CD14-positive monocyte (primary cell): Measurements from ENCODE around the gene CCNK. TPM values are rescaled to one million over a fixed set of nuclear protein-coding genes. Genes with fewer than 3 reads are reported as not detected.

ENCODE experiments used
- DNase-seq, 3 donors: peaks; one replicate each; pipeline ENCODE4 v3.0.0-alpha.2; 2011 to 2022
- H2AFZ ChIP-seq: 2 replicates; pipeline ENCODE4 v1.6.0; 2012; ENCODE audit warnings: mild to moderate bottlenecking, low read depth, low read length, inconsistent platforms; ENCODE audit not compliant: insufficient read depth, poor library complexity, severe bottlenecking
- H3K27ac ChIP-seq, 2 donors: 1 replicate in 1 of 2; 2 replicates in 1 of 2; pipeline ENCODE4 v1.5.1; 2012 to 2013; ENCODE audit warnings: low read length in 2 of 2, control low read depth in 1 of 2, inconsistent platforms in 1 of 2, low read depth in 1 of 2, mild to moderate bottlenecking in 1 of 2
- H3K27me3 ChIP-seq, 2 donors: one replicate each; pipeline versions ENCODE4 v1.6.0 to v1.6.1; 2011 to 2013; ENCODE audit warnings: low read length in 2 of 2; ENCODE audit not compliant: control insufficient read depth in 2 of 2, insufficient read depth in 2 of 2
- H3K36me3 ChIP-seq, 2 donors: replicated peaks in 1 of 2; 1 replicate in 1 of 2; 2 replicates in 1 of 2; pipeline versions ENCODE4 v1.5.1 to v1.6.1; 2012 to 2013; ENCODE audit warnings: low read length in 2 of 2, control low read depth in 1 of 2, inconsistent platforms in 1 of 2, mild to moderate bottlenecking in 1 of 2; ENCODE audit not compliant: insufficient read depth in 2 of 2, control insufficient read depth in 1 of 2
- H3K4me1 ChIP-seq, 2 donors: 1 replicate in 1 of 2; 2 replicates in 1 of 2; pipeline versions ENCODE4 v1.5.1 to v1.6.1; 2012 to 2013; ENCODE audit warnings: low read length in 2 of 2, control low read depth in 1 of 2, inconsistent platforms in 1 of 2, mild to moderate bottlenecking in 1 of 2, moderate library complexity in 1 of 2; ENCODE audit not compliant: insufficient read depth in 2 of 2, control insufficient read depth in 1 of 2
- H3K4me2 ChIP-seq: replicated peaks from 2 replicates; pipeline ENCODE3; 2012; ENCODE audit warnings: low read length, moderate library complexity, mild to moderate bottlenecking; ENCODE audit not compliant: poor library complexity, severe bottlenecking; ENCODE audit errors: extremely low read depth
- H3K4me3 ChIP-seq, 3 experiments: fragments of 200-600 bp in 1 of 3; sonication (generic) in 1 of 3; replicated peaks in 1 of 3; 1 replicate in 2 of 3; 2 replicates in 1 of 3; pipeline ENCODE4 v1.5.1; 2011 to 2013; ENCODE audit warnings: low read length in 3 of 3, mild to moderate bottlenecking in 3 of 3, control low read depth in 2 of 3, low read depth in 2 of 3, inconsistent platforms in 1 of 3, moderate library complexity in 1 of 3
- H3K79me2 ChIP-seq: 2 replicates; pipeline ENCODE4 v1.6.0; 2012; ENCODE audit warnings: mild to moderate bottlenecking, control low read depth, inconsistent platforms, low read length, moderate library complexity; ENCODE audit not compliant: insufficient read depth
- H3K9ac ChIP-seq: 2 replicates; pipeline ENCODE4 v1.6.0; 2017; ENCODE audit warnings: low read length, mild to moderate bottlenecking; ENCODE audit not compliant: insufficient read depth, poor library complexity, severe bottlenecking
- H3K9me3 ChIP-seq, 2 donors: replicated peaks in 1 of 2; 1 replicate in 1 of 2; 2 replicates in 1 of 2; pipeline versions ENCODE4 v1.5.1 to v1.6.1; 2012 to 2013; ENCODE audit warnings: low read length in 2 of 2, control low read depth in 1 of 2; ENCODE audit not compliant: control insufficient read depth in 1 of 2, insufficient read depth in 1 of 2
- H4K20me1 ChIP-seq: 2 replicates; pipeline ENCODE4 v1.6.0; 2012; ENCODE audit warnings: mild to moderate bottlenecking, low read length, control low read depth, moderate library complexity; ENCODE audit not compliant: insufficient read depth
- H3K27ac Mint-ChIP-seq, 7 donors: one replicate each; pipeline ENCODE4 v1.8.0; 2020; ENCODE audit warnings: mild to moderate bottlenecking in 7 of 7, mixed read lengths in 7 of 7, moderate library complexity in 6 of 7, inconsistent platforms in 2 of 7
- H3K27me3 Mint-ChIP-seq, 3 donors: one replicate each; pipeline ENCODE4 v1.8.0; 2021 to 2022; ENCODE audit warnings: low read depth in 3 of 3, mild to moderate bottlenecking in 3 of 3, mixed read lengths in 3 of 3, moderate library complexity in 3 of 3, inconsistent platforms in 1 of 3
- H3K36me3 Mint-ChIP-seq, 2 donors: one replicate each; pipeline ENCODE4 v1.8.0; 2020; ENCODE audit warnings: mixed read lengths in 2 of 2, inconsistent platforms in 1 of 2, mild to moderate bottlenecking in 1 of 2
- H3K4me1 Mint-ChIP-seq: one replicate; pipeline ENCODE4 v1.8.0; 2020; ENCODE audit warnings: mild to moderate bottlenecking, mixed read lengths
- H3K4me3 Mint-ChIP-seq, 2 donors: one replicate each; pipeline ENCODE4 v1.8.0; 2020; ENCODE audit warnings: mild to moderate bottlenecking in 2 of 2, mixed read lengths in 2 of 2, moderate library complexity in 1 of 2
- H3K9me3 Mint-ChIP-seq, 7 donors: one replicate each; pipeline ENCODE4 v1.8.0; 2020 to 2022; ENCODE audit warnings: mixed read lengths in 7 of 7, mild to moderate bottlenecking in 6 of 7, moderate library complexity in 6 of 7, inconsistent platforms in 2 of 7
- CTCF ChIP-seq: fragments of 200-600 bp; IDR thresholded peaks from one replicate; pipeline ENCODE4 v1.8.0; 2022; ENCODE audit warnings: antibody characterized with exemption, mild to moderate bottlenecking
- WGBS: methylation state at CpG from one replicate; pipeline ENCODE4 v1.1.5; 2013; ENCODE audit warnings: missing lambda C conversion rate; ENCODE audit not compliant: insufficient coverage; 5-methylcytosine and 5-hydroxymethylcytosine counted together
- intact Hi-C, 2 donors: fragments of 100-400 bp; cut with micrococcal nuclease; formaldehyde crosslinking; loops; one replicate each; pipeline versions ENCODE4 v1.15.0 to v1.15.1; 2023
- polyA plus RNA-seq, 3 donors: library from polyadenylated mRNA; depleted of rRNA in 1 of 3; unstranded in 2 of 3; stranded (reverse) in 1 of 3; fragments of 300-500 nt in 2 of 3; fragments of >200 nt in 1 of 3; fragmentation: Illumina TruSeq in 2 of 3; gene quantifications; 1 replicate in 2 of 3; 2 replicates in 1 of 3; pipeline ENCODE4 v1.2.3, GENCODE V29; 2012 to 2021

The CCNK gene
- polyA plus RNA-seq, 3 donors = 7.7 to 21.5 (median 14.7) TPM

- H3K79me2 ChIP-seq = peaks cover 66% of the 10 kb centered on the region
- no peaks in the 10 kb centered on the region for H3K27me3 ChIP-seq
- peaks cover 48 to 65% of the 10 kb centered on the region in 2 donors for H3K36me3 ChIP-seq
- no peak for DNase-seq
- no peak overlapping the region for H3K9ac ChIP-seq
- H3K4me1 Mint-ChIP-seq = peaks cover 10% of the 10 kb centered on the region
- no peak overlapping the region for H2AFZ ChIP-seq
- H3K4me2 ChIP-seq = no peak overlapping the region
- peaks cover 65% of the 10 kb centered on the region for H4K20me1 ChIP-seq
- H3K27me3 Mint-ChIP-seq = peaks cover 0 to 1% (median 0%) of the 10 kb centered on the region in 3 donors
- WGBS = 94% methylated on average over 4 of the region's 9 CpGs
- peak overlapping the region in 3 of 7 donors; percentile 56 to 75 (median 70) for H3K27ac Mint-ChIP-seq
- no peaks in the 10 kb centered on the region for H3K9me3 ChIP-seq
- H3K36me3 Mint-ChIP-seq = peaks cover 52 to 56% of the 10 kb centered on the region in 2 donors
- H3K9me3 Mint-ChIP-seq = no peaks in the 10 kb centered on the region
- no peak overlapping the region for H3K27ac ChIP-seq
- intact Hi-C loops = no loop called here
- peaks cover 0 to 6% of the 10 kb centered on the region in 2 donors for H3K4me1 ChIP-seq
- no peak overlapping the region for H3K4me3 ChIP-seq
- TF ChIP-seq CTCF = no peak
- H3K4me3 Mint-ChIP-seq = no peak overlapping the region
These were observed 15.9 kb upstream of the CCNK start for GRCh38 chr14:99465288-99465687.

GRCh38 chr14:99466758-99467157 lies 14.5 kb upstream of the CCNK start:
- peaks cover 34 to 50% of the 10 kb centered on the region in 2 donors for H3K36me3 ChIP-seq
- Mint-ChIP-seq H3K9me3 (no peaks in the 10 kb centered on the region), H3K4me3 (no peak overlapping the region), H3K27me3 (peaks cover 0 to 1% (median 0%) of the 10 kb centered on the region in 3 donors), H3K27ac (peak overlapping the region in 1 of 7 donors; percentile 70), H3K36me3 (peaks cover 41 to 46% of the 10 kb centered on the region in 2 donors), H3K4me1 (peaks cover 13% of the 10 kb centered on the region)
- no peak overlapping the region for H3K4me3 ChIP-seq
- no peaks in the 10 kb centered on the region for H3K27me3 ChIP-seq
- no peaks in the 10 kb centered on the region for H3K9me3 ChIP-seq
- no peak overlapping the region for H3K9ac ChIP-seq
- peaks cover 0 to 6% of the 10 kb centered on the region in 2 donors for H3K4me1 ChIP-seq
- peaks cover 75% of the 10 kb centered on the region for H3K79me2 ChIP-seq
- 92% methylated on average over 2 of the region's 3 CpGs for WGBS
- TF ChIP-seq CTCF = no peak
- H4K20me1 ChIP-seq = peaks cover 80% of the 10 kb centered on the region
- intact Hi-C loops = no loop called here
- no peak overlapping the region for H3K27ac ChIP-seq
- no peak for DNase-seq
- no peak overlapping the region for H2AFZ ChIP-seq
- H3K4me2 ChIP-seq = no peak overlapping the region
